AG09319 (cell line): Measurements from ENCODE around the gene MAG.

Experiments used
- DNase-seq: peaks from one replicate; pipeline ENCODE4 v3.0.0-alpha.2; 2010; ENCODE audit warnings: low read depth; ENCODE audit errors: extremely low read depth
- TF ChIP-seq, protein P1 (sequence below): IDR thresholded peaks from 2 replicates; pipeline ENCODE4 v1.5.1; 2011; ENCODE audit warnings: low read depth, mild to moderate bottlenecking, inconsistent platforms, low read length, moderate library complexity

The MAG gene

DNA sequence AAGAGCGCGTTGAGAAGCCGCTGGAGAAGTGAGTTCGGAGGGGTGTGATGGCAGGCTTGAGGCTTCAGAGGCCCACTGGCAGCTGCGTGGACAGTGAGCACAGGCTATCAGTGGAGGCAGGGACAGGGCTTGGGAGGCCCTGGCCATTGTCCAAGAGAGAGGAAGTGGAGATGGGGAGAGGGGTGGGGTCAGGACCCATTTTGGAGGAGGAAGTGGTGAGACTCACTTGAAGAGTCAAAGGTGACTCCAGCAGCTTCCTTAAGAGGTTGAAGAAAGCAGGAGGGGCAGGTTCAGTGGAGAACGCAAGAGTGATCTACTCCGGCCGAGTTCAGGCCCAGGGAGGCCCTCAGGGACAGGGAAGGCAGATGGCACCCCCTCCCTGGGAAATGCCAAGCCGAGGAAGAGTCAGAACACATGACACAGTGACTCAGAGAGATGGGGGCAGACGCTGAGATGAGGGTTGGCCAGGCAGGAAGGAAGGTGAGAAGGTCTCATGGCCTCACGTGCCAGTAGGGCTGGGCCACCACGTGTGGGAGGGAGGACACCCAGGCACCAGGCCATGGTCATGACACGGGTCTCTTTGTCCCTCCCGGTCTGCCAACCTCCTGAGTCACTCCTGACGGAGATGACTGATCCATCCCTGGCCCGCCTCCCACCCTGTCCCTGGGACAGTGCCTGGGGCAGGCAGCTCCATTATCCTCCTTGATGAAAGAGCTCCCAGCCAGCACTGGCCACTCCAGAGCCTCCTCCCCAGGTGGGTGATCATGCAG lies 26.9 kb downstream of the MAG start:
- peak; percentile 20 for DNase-seq
- TF ChIP-seq, protein P1, sequence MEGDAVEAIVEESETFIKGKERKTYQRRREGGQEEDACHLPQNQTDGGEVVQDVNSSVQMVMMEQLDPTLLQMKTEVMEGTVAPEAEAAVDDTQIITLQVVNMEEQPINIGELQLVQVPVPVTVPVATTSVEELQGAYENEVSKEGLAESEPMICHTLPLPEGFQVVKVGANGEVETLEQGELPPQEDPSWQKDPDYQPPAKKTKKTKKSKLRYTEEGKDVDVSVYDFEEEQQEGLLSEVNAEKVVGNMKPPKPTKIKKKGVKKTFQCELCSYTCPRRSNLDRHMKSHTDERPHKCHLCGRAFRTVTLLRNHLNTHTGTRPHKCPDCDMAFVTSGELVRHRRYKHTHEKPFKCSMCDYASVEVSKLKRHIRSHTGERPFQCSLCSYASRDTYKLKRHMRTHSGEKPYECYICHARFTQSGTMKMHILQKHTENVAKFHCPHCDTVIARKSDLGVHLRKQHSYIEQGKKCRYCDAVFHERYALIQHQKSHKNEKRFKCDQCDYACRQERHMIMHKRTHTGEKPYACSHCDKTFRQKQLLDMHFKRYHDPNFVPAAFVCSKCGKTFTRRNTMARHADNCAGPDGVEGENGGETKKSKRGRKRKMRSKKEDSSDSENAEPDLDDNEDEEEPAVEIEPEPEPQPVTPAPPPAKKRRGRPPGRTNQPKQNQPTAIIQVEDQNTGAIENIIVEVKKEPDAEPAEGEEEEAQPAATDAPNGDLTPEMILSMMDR, result no peak

DNA sequence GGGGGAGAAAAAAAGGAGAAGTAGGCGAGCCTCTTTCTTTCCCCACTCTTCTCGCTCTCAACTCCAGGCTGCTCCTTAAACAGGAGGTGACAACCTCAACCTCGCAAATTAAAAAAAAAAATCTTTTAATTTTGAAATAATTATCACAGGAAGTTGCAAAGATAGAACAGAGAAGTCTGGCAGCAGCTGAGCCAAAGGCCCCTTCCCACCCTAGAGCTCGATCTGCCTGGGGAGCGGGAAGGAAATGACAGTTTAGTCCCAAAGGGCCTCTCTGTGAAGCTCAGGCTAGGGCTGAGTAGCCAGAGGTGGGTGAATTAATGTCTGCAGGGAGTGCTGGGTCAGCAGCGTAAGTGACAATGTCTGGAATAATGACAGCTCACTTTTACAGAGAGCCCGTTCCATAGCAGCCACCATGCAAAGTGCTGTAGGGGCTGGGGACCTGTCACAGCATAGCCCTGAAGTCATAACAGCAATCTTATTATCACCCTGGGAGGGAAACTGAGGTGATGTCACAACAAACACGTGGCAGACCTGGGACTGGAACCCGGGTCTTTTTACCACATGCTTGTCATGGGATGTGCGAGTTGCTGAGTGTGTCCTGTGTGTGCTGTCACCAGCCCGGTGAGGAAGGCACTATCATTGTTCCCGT lies 28.2 kb downstream of the MAG start:
- no peak for DNase-seq
- TF ChIP-seq, protein P1, result no peak

DNA sequence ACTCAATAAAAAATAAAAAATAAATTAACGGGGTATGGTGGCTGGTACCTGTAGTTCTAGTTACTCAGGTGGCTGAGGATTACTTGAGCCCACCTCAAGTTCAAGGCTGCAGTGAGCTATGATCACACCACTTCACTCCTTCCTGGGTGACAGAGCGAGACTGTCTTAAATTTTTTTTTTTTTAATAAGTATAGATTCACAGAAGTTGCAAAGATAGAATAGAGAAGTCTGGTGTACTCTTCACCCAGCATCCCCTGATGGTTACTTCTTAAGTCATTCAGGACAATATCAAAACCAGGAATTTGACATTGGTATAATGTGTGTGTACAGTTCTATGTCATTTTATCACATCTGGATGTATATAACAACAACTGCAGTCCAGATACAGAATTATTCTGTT lies 29.3 kb downstream of the MAG start:
- TF ChIP-seq, protein P1, result no peak

DNA sequence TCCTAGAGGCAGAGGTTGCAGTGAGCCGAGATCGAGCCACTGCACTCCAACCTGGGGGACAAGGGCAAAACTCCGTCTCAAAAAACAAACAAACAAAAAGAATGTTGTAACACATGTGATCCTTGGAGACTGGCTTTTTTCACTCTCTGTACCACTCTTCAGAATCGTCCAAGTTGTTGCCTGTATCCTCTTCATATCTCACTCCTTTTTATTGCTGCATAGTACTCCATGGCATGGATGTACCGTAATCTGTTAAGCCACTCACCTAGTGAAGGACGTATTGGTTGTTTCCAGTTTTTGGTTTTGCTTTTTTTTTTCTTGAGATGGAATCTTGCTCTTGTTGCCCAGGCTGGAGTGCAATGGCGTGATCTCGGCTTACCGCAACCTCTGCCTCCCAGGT lies 30.1 kb downstream of the MAG start:
- TF ChIP-seq, protein P1, result no peak
- DNase-seq, result no peak

More for the DNA sequence above, 29.3 kb downstream of the MAG start:
- DNase-seq, result no peak

DNA sequence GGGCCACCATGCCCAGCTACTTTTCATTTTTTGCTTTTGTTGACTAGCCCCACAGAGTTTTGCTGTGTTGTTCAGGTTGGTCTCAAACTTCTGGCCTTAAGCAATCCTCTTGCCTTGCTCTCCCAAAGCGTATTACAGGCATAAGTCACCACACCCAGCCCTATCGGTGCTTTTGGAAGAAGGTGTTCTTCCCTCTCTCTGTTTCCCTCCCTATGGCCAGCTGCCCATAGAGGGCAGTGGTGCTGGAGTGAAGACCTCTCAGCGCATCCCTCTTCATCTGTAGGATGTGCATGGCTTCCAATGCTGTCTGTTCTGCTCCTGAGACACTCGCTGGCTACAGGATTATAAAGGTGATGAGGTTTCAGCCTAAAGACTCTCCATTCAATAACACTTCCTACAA lies 35.7 kb downstream of the MAG start:
- no peak for DNase-seq
- TF ChIP-seq, protein P1, result no peak

DNA sequence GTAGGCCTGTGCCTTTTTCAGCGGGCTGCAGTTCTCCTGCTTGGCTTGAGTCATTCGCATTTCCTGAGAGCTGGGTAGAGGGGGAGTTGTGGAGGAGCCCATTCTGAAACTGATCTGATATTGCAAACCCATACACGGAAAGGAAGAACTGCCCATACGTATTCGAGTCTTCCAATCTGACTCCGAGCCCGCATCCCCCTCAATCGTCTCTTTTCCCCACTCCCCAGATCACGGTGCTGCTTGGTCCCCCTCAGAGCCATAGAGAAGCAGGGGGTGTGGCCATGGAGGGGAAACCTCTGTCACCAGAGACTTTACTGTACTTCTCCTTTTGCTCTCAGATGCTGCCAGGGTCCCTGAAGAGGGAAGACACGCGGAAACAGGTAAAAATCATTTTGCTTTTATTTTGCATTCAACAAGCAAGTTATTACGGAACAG lies 36.9 kb downstream of the MAG start, which contains the start of gene CD22:
Gene CD22, plus strand, starts transcription at position 337 of the 435 bp plus-strand sequence. CDS start 2,854 bp downstream, outside the sequence.
- TF ChIP-seq, protein P1, result no peak
- no peak for DNase-seq

DNA sequence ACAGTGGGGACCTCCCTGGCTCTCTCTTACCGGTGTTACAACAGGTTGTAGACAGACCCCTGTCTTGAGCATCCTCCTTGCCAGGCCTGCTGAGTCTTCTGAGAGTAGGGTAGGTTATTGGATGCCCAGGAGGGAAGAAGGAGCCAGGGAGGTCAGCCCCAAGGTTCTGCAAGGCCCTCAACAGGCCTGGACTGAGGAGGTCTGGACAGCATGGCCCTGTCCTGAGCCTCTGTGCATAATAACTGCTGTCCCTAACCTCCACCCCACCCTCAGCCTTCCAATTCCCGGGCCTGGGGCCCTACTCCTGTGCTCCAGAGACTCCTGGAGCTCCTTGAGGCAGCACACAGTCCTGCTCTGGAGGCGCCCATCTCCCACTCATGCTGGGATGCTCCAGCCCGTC lies 37.4 kb downstream of the MAG start:
- no peak for DNase-seq
- TF ChIP-seq, protein P1, result no peak
